NCI-H2029 (cell line): ENCODE data around the gene MPDZ.
"Not testable (repeated sequence)": the region's sequence is repeated elsewhere in the genome, so short reads cannot be mapped to it uniquely, and the experiment has no call there.

Source experiments
- DNase-seq: peaks from one replicate; lab custom pipeline; 2025; lab: John Stamatoyannopoulos, UW

The MPDZ gene

DNA sequence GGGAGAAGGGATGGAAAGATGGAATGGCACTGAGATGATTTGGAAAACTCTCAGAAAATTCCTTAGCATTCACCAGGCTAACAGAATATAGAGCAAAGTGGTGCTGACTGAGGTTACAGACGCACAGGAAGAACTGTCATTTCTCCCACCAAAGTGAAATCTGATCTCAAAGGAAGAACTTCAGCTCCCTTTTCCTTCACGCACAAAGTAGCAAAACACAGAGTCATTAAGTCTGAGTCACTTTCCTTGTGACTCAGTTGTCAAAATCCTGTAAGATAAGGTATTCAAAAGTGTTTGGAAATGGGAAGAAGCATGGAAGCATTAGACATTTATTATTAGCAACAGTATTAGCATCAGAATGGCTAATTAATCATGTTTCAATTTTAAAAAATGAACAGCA lies 11.7 kb downstream of the MPDZ start:
- DNase-seq, result no peak

DNA sequence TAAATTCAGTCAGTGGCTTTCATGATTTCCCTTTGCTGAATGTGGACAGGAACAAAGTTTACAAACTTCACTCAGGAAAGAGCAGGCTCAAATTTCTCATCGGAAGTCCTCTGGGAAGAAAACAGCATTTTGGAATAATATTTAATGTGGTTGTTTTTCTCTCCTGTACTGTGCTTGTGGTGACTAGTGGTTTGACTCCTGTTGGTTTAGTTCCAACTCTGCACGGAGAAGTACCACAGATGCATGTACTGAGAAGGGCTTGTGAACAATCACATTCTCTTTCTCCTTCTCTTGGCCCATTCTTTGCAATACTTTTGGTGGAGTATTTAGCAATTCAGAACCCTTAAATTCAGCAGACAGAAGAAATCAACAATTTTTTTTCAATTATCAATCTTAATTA lies 13.3 kb downstream of the MPDZ start:
- DNase-seq, result no peak

DNA sequence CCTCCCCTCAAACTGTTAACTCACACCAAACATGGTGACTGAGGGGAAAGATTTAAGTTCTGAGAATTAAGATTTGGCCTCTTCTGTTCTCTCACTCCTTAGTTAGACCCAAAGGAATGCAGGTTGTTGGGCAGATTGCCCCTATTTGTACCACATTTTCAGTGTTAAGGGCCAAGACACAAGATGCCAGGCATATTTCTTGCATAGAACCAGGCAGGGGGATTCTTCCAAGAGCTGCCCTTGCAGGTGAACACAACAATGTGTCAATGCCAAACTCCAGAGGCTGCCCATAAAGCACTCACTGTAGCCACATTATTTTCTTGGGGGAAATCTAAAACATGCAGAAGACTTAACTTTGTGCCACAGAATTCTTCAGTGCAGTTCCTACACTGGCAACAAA lies 14.7 kb downstream of the MPDZ start:
- no peak for DNase-seq

DNA sequence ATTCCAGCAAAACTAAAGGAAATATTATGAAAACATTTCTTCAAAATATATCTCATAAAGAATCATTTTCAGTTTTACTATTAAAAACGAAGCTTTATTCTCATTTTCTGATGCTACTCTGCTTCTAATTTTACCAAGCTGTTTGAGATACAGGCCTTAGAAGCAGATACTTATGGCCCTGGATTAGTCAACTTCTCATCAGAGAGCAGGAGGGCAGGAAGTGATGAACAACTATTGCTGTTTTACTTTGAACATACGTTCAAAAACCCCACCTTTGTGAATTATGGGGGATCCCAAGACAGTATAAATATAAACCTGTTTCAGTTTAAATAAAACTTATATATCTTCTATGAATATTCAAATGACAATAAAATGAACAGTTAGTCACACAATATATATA lies 16.0 kb downstream of the MPDZ start:
- DNase-seq, result no peak

DNA sequence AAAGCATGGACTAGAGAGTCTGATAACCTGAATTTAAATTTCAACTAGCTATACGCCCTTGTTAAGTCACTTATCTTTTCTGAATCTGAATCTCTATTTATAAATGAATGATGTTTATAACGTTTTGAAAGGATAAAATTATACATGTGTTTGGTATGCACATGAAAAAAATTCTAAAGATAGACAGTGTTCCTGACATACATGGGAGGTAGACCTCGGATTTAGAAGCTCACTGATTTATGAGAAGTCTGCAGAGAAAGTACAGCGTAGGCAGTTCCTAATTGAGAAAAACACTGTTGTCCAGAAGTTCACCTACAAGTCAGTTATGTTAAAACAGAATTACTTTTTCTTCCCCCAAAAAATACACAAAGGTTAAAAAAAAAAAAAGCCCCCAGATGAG lies 26.6 kb downstream of the MPDZ start:
- no peak for DNase-seq

DNA sequence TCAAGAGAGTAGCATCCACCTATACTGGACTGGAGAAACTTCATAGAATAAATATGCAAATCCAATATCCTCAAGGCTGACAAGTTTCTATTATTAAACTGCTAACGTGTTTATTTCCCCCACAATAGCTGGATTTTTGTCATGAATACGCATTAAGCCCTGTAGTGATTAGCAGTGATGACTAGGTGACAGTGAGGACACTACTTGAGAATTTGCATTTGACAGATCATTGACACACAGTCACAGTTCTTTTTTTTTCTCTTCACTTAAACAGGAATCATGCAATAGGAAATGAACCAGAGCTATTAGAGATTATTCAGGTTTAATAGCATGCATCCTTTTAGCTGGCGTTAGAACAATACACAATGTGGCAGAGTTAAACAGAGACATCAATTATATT lies 35.3 kb downstream of the MPDZ start:
- DNase-seq, result no peak

DNA sequence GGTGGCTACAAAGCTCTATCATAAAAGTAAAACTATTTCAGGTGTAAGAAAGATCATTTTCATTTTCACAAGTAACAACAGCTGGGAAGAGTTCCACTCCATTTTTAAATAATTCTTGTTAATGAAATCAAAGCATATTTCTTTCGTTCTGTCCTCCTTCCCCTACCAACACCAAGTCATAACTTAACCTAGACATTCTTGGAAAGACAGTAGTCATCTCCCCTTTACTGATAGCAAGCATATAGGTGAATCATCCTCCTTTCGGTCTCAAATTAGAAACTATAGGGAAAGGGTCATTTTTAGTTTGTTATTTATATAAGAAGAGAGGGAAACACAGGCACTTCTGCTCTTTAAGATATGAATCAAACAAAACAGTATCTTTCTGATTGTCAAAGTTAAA lies 38.2 kb downstream of the MPDZ start:
- no peak for DNase-seq

DNA sequence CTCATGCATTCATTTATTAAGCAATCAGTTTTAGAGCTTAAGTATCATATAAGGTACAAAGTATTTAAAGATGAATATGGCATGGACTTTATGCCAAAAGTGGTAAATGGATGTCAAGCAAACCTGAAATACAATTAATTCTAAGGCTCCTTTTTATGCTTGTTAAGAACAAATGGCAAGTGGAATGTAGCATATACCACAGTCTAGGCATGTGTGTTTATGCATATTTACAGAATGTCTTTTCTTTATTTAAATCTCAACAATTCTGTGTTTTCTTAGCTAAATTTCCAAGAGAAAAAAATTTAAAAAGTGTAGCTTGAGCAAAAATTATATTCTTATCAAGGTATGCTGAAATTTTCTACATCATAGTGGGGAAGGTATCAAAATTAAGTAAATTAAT lies 39.8 kb downstream of the MPDZ start:
- no peak for DNase-seq

DNA sequence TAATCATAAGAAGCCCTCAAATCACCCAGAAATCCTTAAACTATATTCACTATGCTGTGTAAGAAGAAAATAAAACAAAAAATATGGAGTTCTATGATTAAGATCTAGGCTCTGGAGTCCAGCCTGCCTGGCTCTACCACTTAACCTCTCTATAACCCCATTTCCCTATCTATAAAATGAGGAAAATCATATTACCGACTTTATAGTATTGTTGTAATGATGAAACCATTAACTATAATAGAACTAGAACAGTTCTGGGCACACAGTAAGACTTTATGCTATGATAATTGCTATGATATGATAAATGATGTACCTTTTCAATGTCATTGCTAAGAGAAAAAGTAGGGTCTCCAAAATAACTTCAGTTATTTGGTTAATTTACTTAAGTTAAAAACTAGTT lies 40.3 kb downstream of the MPDZ start:
- no peak for DNase-seq

DNA sequence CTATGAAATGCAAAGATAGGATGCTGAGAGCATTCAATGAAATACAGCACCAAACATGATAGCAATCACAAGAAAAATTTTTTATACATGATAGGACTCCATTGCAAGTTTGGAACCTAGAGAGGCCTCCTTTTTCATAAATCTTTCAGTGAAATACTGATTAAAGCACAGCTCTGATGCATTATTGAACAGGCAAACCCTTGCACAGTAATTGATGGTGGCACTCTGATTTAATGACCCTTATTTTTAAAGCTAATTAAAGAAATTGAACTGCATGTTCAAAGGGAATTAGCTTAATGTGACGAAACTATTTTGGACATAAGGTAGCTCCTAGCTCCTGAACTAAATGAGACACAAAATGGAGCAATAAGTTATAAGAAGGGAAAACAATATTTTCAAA lies 44.6 kb downstream of the MPDZ start:
- no peak for DNase-seq

DNA sequence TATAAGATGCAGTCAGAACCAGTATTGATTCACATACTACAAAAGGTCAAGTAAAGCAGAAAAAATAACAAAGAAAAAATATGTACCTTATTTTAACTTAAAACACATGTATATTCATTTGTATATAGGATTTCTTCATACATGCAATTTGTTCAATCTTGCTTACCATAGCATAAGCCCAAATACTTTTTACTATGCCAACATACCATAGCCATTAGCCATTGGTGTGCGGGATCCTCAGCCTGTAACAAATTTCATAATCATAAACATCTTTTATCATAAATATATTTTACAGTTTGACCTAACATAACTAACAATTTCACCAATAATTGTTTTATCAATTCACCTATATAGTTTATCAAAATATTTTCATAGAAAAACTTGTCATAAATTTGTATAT lies 51.1 kb downstream of the MPDZ start:
- no peak for DNase-seq

DNA sequence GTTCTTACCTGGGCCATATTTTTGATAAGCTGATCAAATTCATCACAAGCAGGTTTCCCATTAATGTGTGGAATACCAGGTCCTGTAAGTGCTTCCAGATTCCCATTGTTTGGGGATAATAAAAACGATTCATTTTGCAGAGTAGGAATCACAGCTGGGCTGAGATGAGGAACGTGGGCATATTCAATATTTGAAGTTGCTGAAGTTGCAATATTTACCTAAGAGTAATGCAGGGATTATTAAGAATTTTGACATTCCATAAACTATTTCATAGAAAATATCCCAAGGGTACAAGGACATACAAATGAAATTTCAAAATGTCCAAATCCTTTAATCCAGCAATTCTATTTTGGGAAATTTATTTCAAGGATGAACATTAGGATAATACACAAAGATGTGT lies 55.1 kb downstream of the MPDZ start:
- no peak for DNase-seq

DNA sequence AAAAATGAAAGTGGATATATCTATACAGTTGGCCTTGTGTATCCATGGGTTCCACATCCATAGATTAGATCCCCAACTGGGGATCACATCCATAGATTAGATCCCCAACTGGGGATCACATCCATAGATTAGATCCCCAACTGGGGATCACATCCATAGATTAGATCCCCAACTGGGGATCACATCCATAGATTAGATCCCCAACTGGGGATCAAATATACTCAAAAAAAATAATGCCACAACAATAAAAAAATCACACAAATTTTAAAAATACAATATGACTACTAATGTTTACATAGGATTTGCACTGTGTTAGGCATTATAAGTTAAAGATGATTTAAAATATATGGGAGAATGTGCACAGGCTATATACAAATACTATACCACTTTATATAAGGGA lies 56.8 kb downstream of the MPDZ start:
- not testable (repeated sequence) for DNase-seq

DNA sequence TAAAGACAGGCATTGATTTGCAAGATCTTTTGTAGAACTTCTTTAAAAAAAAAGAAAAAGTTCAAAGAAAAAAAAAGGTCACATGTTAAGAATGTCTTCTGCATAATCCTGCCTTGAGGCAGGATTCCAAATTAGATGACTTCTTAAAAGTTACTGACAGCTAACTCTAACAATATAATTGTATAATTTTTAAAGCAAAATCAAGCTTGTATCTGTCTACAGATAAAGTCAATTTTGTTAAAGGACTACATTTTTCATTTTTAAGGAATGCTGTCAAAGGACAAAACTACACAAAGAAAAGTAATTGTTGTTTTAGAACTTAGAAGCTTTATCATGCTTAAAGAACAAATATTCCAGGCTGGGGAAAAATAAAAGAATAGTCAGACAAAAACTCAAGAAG lies 57.8 kb downstream of the MPDZ start:
- no peak for DNase-seq

DNA sequence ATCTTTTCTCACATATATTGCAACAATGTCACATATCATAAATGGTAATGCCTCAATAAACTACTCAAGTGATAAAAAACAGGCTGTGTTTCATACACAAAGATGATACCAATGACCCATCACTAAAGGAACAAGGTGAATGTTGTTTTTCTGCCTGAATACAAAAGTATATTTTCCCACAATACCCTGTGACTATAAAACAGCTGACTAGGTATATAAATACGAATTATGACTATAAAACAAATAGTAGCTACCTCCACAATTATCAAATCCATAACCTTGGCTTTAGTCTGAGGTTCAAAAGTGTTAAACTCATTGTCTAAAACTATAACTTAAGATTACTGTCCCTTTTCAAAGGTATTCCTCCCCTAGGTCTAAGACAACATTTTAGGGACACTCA lies 58.7 kb downstream of the MPDZ start:
- DNase-seq, result no peak

DNA sequence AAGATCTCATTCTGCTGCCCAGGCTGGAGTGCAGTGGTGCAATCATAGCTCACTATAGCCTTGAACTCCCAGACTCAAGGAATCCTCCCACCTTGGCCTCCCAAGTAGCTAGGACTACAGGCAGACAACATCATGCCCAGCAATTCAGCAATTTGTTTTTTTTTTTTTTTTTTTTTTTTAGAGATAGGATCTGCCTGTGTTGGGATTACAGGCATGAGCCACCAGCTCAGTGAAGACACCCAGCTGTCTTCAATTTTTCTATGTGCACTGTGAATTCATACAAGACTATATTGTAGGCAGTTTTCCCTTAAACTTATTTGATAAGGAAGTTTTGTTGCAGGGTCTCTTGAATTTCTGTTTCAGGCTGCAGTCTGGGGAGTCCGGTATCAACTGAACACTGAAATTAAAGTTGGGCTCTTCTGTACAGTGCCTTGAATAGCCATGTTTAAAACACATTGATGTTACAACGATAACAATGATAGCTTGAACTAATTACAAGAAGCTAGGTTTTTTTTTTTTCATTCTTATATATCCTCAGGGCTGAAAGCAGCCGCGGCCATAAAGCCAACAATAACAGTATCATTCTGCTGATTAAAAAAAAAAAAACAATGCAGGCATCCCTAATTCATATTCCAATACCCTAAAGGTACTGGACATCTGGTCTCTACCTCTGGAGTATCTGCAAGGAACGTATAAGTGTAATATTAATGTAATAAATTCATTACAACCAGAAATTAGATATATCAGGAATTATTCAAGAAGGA lies 63.5 kb downstream of the MPDZ start:
- no peak for DNase-seq

DNA sequence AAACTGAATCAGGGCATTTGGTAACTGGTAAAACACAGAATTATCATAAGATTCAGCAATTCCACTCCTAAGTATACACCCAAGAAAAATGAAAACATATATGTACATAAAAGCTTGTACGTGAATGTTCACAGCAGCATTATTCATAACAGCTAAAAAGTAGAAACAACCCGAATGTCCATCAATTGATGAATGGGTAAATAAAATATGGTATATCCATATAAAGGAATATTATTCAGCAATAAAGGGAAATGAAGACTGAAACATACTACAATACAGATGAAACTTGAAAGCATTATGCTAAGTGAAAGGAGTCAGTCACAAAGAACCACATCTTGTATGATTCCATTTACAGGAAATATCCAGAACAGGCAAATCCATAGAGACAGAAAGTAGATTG lies 65.5 kb downstream of the MPDZ start:
- no peak for DNase-seq

DNA sequence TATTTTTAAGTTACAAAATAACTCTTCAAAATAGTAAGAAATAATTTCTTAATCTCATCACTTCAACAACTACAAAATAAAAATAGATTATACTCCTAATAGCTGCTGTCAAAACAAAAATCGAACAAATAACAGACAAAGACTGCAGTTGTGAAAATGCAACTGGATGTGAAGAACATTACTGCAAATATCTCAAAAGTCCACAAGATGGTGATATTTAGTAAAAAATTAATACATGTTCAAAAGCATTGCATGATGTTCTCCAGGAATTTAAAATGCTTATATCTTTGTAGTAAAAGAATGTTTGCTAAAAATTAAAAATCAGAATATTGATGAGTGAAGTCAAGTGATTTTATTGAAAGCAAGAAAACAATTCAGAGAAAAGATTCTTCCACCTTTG lies 66.2 kb downstream of the MPDZ start:
- no peak for DNase-seq

DNA sequence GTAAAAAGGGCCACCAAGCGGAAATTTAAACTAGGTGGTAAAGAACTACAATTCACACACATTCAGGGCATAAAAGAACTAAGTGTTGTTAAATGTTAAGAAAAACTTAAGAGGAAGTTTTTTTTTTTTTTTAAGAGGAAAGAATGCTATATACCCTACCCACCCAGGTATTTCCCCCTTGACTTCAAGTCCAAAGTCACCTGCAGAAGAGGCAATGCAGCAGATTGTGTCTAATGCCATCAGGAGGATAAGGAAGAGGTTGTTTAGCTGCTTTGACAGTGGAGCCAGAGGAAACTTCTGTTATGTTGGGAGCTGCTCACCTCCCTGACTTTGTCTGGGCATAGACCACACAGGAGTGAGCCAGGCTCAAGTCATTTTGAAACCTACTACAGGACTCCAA lies 69.2 kb downstream of the MPDZ start:
- DNase-seq, result no peak

DNA sequence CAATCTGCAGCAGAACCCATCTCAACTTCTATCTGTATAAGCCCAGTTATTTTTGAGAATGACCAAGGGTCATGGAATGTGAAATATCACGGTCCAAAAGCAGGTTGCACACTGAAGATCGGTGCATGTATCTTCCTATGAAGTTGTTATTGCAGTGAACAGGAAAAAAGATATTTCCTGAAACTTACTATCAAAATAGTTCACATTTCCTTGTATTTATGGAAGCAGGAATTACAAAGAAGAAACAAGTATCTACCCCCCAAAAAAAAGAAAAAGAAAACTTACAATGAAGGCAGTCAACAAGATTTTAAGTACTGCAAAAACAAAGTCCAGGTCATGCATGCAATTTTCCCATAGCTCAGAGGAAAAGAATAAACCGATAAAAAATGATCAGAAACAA lies 70.0 kb downstream of the MPDZ start:
- DNase-seq, result no peak

DNA sequence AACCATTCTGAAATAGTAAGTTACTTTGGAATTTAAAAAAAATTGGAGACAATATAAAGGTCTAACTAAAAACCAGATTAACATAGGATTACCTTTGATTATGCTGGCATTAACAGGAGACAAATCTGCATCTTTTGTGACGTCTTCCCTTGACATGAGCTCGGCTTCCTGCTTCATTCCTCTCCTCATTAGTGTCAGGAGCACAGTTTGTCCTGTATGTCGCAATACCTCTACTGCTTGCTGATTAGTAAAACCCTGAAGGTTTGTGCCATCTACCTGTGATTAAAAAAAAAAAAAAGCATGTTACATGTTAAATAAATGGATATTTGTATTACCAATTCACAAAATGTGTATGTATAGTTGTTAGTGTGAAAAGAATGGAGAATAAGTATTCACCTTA lies 73.7 kb downstream of the MPDZ start:
- DNase-seq, result no peak

DNA sequence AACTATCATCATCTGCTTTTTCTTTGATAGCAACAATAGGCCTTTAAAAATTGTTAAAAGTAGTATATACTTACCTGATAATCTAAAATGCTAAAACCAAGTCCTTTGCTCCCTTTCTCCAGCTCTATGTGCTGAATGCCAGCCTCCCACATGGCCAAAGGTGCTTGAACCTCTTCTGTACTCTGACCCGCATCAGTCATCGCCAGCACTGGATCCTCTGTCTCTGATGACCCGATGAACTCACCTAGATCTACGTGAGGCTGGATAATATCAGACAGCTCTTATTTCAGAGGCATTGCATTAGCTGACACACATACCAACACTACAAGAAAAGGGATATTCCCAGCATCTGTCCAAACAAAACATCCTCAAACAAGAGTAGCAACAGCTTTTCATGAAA lies 89.5 kb downstream of the MPDZ start:
- no peak for DNase-seq

DNA sequence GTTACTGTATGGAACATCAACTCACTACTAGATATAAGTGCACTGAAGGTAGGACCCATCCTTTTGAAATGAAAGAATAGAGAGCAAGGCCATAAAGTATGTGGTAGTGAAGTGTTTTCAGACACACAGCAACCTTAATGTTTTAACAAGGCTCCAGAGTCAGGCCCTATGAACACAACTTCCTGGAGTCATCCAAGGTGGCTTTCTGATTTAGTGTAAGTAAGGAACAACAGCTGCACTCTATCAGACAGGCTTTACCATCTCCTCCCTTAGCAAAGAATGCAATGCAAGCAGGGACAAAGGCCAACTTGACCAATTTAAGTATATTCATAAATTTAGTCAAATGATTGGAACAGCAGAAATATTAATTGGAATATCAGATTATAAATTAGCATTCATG lies 90.1 kb downstream of the MPDZ start:
- no peak for DNase-seq

DNA sequence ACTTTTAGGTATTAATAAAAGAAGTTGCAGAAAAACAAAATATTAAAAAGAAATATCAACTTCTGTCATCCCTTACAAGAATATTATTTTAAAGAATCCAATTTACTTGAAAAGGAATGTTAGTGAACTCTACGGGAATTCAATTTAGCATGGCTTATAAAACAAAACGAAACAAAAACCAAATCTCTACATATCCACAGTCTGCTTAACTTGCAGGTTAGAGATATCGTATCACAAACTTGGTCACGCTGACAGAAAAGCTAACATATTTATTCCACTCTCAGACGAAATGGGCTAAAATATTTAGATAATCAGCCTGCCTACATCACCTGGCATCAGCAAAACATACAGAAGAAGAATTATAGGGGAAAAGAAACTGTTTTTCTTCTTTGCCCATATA lies 92.7 kb downstream of the MPDZ start:
- DNase-seq, result no peak

DNA sequence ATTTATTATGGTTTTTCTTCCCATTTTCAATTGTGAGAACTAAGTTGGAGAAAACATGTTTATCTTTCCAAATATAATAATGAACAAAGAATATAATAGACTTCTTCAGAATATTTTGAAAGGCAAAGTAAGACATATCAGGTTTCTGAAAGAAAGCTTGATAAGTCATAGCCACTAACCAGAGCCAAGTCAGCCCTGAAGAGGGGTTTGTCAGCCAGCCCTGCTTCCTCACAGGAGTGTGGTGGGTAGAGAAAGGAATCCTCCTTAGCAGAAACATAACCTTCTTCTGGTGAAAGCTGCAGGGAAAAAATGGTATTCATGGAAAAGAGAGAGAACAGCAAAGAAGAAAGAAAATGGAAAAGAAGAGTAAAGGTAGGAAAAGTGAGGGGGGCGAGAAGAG lies 93.4 kb downstream of the MPDZ start:
- no peak for DNase-seq
